ENCODE measurements around the gene ELAVL4.

The ELAVL4 gene

DNA sequence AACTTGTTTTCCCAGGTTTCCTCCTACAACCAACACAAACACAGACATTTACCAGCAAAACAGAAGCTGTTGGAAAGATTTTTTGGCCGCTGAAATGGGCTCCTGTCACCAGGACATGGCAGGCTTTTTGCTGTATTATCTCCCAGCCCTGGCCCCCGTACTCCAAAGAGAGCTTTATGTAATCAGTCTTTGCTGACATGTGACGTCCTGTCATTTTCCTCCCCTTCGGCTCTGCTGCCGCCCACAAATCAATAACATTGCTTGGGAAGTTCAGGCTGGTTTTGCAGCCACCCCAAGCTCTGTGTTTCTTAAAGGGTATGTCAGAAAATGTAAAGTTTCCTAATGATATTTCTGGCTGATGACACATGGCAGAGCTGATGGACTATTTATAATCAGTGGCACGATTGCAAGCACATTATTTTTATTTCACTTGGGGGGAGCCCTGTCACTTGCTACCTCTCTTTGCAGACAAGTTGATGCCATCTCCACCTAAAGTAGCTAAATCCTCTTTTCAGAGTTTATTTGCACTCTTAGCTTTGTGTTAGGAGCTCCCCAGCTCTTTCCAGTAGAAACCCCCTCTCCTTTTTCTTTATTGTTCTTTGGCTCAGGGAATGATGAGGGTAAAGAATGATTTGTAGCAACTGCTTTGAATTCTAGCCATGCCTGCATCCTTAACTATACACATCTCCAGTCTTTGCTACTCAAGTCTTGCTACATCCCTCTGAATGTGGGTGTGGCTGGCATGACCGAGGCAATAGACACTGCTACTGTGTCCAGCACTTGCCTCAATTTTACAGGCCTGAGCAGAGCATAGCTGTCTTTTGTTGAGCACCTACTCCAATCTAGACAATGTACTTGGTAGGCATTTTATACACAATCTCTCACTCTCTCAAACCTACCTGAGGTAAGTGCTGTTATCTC, 67.3 kb downstream of the ELAVL4 start:
- DNase-seq (ENCODE audit: extremely low spot score, insufficient read length, low read depth) (no peak), FAIRE-seq (no peak)

GRCh38 chr1:50177994-50178393, 69.3 kb downstream of the ELAVL4 start:
- FAIRE-seq (no peak), DNase-seq (ENCODE audit: extremely low spot score, insufficient read length, low read depth) (no peak)

GRCh38 chr1:50179639-50180038, 70.9 kb downstream of the ELAVL4 start:
- no peak for FAIRE-seq
- DNase-seq (ENCODE audit: extremely low spot score, insufficient read length, low read depth) = no peak

GRCh38 chr1:50180367-50180766, 71.6 kb downstream of the ELAVL4 start:
- no peak for FAIRE-seq
- DNase-seq (ENCODE audit: extremely low spot score, insufficient read length, low read depth) = no peak

DNA sequence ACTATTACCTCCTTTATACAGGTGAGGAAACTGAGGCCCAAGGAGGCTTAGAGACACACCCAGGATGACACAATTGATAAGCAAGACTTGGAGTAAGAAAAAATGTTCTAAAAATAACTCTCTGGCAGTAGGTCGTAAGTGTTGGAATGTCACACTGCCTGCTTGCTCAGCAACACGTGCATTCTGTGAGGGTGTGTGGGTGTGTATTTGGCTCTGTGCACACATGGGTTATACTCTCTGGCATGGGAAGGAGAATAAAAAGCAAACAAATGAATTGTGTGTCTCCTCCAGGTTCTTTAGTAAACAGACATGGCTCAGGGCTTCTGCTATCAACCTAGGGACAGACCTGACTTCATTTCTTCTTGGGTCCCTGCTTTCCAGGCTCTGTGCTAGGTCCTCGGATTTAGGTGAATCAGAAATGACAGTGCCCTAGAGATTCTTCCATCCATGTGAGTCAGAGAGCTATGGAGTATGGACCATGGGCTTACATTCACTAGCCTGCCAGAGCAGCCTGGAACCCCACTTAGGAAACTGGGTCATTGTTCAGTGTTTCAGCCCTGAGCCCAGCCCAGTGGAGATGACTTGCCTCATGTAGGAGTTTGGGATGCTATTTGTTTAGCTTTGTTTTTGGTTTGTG, 72.4 kb downstream of the ELAVL4 start:
- no peak for DNase-seq (ENCODE audit: extremely low spot score, insufficient read length, low read depth)
- no peak for FAIRE-seq

DNA sequence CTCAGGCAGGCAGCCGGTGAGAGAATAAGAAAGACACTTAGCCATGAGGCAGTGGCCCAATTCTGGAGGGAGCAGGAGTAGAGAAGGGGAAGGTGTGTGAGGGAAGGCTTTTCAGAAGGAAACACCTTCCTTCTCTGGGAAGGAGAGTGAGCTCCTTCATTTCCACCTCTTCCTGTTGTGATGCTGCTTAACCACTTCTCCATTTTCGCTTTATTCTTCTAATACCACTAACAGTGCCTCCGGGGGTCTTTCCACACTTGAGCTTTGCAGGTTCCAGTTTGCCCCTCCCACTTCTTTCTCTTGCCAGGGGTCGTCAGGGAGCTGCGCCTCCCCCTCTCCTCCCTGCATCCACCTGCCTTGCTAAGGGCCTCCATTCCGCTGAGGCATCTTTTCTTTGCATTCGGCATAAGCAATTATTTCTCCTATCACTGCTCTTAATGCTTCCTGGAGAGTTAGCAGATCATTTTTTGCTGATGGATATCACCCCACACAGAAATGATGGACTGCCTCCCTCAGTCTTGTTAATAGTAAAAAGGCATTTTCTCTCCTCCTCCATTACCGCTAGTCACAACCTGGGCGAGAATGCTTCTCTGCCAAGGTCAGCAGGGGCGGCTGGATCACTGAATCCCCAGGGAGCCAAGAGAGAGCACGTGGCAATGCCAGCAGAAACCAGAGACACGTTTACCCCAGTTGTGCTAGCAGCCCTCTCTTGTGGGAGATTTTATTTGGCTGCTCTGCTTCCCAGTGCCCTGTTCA, 74.8 kb downstream of the ELAVL4 start:
- FAIRE-seq (no peak), DNase-seq (ENCODE audit: extremely low spot score, insufficient read length, low read depth) (no peak)

GRCh38 chr1:50189369-50189768, 80.6 kb downstream of the ELAVL4 start:
- DNase-seq (ENCODE audit: extremely low spot score, insufficient read length, low read depth) (no peak), FAIRE-seq (no peak)

DNA sequence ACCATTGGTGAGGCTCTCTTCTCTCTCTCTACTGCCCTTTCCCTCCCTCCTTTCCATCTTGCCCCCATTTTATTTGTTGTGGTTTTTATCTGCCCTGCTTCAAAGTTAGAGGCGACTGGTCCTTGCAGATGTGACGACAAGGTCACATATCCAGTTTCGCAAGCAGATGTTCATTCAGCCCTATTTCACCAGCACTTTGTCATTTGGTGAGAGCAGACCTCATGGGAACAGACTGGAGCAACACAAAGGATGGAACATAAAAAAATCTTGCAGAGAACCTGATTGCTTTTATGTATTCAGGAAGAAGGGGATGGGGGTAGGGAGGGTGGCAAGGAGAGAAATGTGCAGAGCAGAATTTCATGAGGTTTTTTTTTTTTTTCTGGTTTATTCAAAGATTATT, 84.3 kb downstream of the ELAVL4 start:
- no peak for FAIRE-seq
- DNase-seq (ENCODE audit: extremely low spot score, insufficient read length, low read depth) = no peak

DNA sequence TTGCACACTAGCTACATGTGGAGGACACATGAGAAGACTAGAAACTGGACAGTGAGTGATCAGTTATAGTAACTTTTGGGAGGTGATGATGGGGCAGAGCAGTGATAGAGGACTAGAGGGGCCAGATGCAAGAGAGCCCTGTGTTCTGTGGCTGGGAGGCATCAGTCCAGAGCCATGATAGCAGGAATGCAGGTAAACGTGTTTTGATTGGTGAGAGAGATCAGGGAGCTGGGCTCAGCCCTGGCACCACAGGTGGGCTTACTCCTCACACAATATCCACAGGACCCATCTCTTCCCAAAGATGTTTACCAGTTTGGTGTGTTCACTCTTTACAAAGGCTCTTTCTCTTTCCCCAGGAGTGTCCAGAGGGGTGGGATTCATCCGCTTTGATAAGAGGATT, 86.5 kb downstream of the ELAVL4 start:
- DNase-seq (ENCODE audit: extremely low spot score, insufficient read length, low read depth) (no peak), FAIRE-seq (no peak)

- DNase-seq (ENCODE audit: extremely low spot score, insufficient read length, low read depth) (no peak), FAIRE-seq (no peak)
Measured at GRCh38 chr1:50196081-50196480, 87.4 kb downstream of the ELAVL4 start.

DNA sequence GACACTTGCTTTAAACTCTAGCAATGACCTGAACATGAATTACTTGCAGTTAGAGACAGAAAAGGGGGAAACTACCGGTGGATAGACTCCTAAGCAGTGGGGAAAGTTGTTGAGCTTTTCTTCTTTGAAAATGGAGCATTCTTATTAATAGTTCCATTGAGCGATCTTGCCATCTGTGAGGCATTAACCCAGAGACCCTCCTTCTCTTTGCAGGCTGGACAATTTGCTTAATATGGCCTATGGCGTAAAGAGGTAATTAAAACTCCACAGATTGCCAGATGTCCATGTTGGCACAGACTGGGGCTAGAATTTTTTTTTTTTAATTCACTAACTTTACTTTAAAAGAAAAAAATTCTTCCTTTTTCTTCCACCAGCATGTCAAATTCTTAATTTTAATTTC, 88.5 kb downstream of the ELAVL4 start:
- DNase-seq (ENCODE audit: extremely low spot score, insufficient read length, low read depth) (no peak), FAIRE-seq (no peak)

- DNase-seq (ENCODE audit: extremely low spot score, insufficient read length, low read depth) (no peak), FAIRE-seq (no peak)
Measured at GRCh38 chr1:50208315-50208714, 99.6 kb downstream of the ELAVL4 start.

- DNase-seq (ENCODE audit: extremely low spot score, insufficient read length, low read depth) (no peak), FAIRE-seq (no peak)
Measured at GRCh38 chr1:50208756-50209155, 100.0 kb downstream of the ELAVL4 start.

- FAIRE-seq (no peak), DNase-seq (ENCODE audit: extremely low spot score, insufficient read length, low read depth) (no peak)
Measured at GRCh38 chr1:50209749-50210148, 101.0 kb downstream of the ELAVL4 start.

DNA sequence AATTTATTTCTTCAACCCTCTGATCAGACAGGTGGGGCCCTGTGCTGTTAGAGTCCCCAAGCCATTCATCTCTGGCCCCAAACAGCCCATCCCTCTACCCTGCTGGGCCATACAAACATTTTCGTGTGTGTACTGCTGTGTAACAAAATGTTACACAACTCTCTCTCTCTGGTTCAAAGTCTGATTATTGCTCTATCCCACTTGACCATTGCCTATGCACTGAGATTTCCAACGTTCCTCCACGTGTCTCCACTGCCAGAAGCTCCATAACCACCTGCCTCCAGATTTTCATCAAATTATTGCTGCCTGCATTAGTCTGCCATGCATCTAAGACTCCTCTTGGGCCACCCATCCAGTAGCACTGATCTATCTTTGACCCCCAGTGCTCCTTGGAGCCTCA, 104.8 kb downstream of the ELAVL4 start:
- DNase-seq (ENCODE audit: extremely low spot score, insufficient read length, low read depth) = no peak
- FAIRE-seq = no peak

GRCh38 chr1:50214717-50215116, 106.0 kb downstream of the ELAVL4 start:
- FAIRE-seq (no peak), DNase-seq (ENCODE audit: extremely low spot score, insufficient read length, low read depth) (no peak)

DNA sequence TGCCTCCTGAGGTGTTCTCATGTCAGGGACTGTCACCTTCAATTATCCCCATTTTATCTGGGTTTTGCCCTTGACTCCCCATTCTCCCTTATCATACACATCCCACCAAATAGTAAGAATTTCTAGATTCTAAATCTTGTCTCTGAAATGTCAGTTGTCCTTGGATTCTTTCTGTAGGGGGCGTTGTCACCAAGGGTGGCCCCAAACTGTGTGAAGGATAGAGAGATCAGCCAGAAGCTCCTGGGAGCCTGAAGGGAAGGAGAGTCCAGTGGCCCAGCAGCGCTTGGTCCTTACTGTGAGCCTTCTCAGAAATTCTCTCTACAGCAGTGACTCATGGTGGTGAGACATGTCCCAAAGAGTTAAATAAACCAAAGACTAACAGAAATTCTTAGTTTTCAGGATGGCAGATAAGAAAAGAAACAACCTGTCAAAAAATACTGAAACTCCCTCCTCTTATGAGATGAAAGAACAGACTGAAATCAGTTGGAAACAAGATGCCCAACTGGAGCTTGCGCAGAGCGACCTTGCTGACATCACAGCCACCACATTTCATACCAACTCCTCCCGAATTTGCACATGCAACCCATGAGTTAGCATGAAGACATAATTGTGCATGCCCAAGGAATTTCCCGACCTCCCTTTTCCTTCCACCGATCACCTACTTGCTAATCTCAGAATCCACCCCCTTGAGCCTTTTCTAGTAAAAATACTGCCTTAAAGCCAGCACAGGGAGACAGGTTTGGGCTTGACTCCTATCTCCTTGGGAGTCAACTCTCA, 109.8 kb downstream of the ELAVL4 start:
- DNase-seq (ENCODE audit: extremely low spot score, insufficient read length, low read depth) (no peak), FAIRE-seq (no peak)

DNA sequence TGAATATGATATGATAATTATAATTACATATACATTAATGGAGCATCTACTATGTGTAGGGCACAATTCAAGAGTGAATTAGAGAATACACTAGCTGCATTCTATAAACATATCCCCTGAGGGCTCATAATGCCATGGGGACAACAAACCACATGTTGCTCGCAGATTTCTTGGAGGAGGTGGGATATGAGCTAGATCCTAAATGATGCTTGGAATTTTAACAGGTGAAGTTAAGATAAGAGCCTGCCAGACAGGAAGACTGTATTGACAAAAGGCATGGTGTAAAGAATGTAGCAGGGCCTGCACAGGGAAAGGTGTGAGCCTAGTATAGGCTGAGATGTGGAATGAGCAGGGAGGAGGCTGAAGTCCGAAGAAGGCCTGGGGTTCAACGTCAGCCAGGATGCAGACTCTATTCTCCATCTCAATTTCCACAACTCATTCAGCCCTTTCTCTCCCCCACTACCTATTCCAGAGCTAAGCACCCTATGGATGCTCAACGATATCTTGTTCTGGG, 120.2 kb downstream of the ELAVL4 start:
- DNase-seq (ENCODE audit: extremely low spot score, insufficient read length, low read depth) (no peak), FAIRE-seq (no peak)

GRCh38 chr1:50231209-50231608, 122.5 kb downstream of the ELAVL4 start:
- DNase-seq (ENCODE audit: extremely low spot score, insufficient read length, low read depth) = no peak
- FAIRE-seq = no peak

DNA sequence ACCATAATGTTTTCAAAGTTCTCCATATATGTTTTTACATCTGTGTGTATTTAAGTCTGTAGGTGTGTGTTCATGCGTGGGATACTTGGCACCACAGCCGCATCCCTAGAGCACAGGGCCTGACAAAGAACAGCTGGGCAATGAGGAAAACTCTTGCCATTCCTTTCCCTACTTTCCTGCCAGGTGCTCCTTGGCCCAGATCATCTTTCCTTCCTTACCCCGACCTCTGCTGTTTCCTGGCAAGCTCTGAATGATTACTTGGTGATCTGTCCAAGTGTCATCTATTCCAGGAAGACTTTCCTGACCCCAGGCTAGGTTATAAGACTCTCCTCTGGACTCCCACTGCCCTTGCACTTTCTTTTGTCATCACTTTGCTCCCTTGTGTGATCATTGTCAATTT, 123.6 kb downstream of the ELAVL4 start:
- no peak for DNase-seq (ENCODE audit: extremely low spot score, insufficient read length, low read depth)
- FAIRE-seq = no peak
